HepG2 (cell line): Measurements from ENCODE around the gene CYSLTR2. TPM values are rescaled to one million over a fixed set of nuclear protein-coding genes. Genes with fewer than 3 reads are reported as not detected.

Experiments used
- CENPT ChIP-seq: sonication (generic); formaldehyde crosslinking; IDR thresholded peaks from 2 replicates; pipeline ENCODE4 v1.8.0; 2022; ENCODE audit warnings: low read depth, mild to moderate bottlenecking, moderate library complexity, missing genetic modification reagents
- E2F2 ChIP-seq: sonication (generic); formaldehyde crosslinking; IDR thresholded peaks from 2 replicates; pipeline ENCODE4 v1.4.0; 2020; ENCODE audit warnings: missing genetic modification reagents, borderline replicate concordance
- GPN1 ChIP-seq: sonication (generic); formaldehyde crosslinking; IDR thresholded peaks from 2 replicates; pipeline ENCODE4 v1.5.1; 2020; ENCODE audit warnings: missing genetic modification reagents, borderline replicate concordance
- HNRNPL ChIP-seq: fragments of 200-400 bp; formaldehyde crosslinking; IDR thresholded peaks from 2 replicates; pipeline ENCODE4 v1.6.1; 2017; ENCODE audit warnings: mild to moderate bottlenecking, low read depth, low read length
- HOXD1 ChIP-seq: sonication (generic); formaldehyde crosslinking; IDR thresholded peaks from 2 replicates; pipeline ENCODE4 v1.5.0; 2020; ENCODE audit warnings: missing genetic modification reagents
- MAFG ChIP-seq: sonication (generic); formaldehyde crosslinking; IDR thresholded peaks from 2 replicates; pipeline ENCODE4 v1.5.1; 2020; ENCODE audit warnings: mild to moderate bottlenecking, missing genetic modification reagents
- MAFK ChIP-seq, 2 experiments: IDR thresholded peaks in 1 of 2; conservative IDR thresholded peaks in 1 of 2; 2 replicates each; pipeline ENCODE4 v1.6.1; 2011; ENCODE audit warnings: improper control_type of control experiment in 2 of 2, low read length in 2 of 2
- NCOA5 ChIP-seq: sonication (generic); formaldehyde crosslinking; IDR thresholded peaks from 2 replicates; pipeline ENCODE4 v1.4.0; 2020; ENCODE audit warnings: missing genetic modification reagents
- NFIC ChIP-seq: IDR thresholded peaks from 2 replicates; pipeline ENCODE4 v1.6.1; 2012; ENCODE audit warnings: mild to moderate bottlenecking, low read length, inconsistent platforms
- PRDM15 ChIP-seq: sonication (generic); formaldehyde crosslinking; IDR thresholded peaks from 2 replicates; pipeline ENCODE4 v1.4.0; 2020; ENCODE audit warnings: missing genetic modification reagents
- SMAD3 ChIP-seq: sonication (generic); formaldehyde crosslinking; IDR thresholded peaks from 2 replicates; pipeline ENCODE4 v1.4.0; 2020; ENCODE audit warnings: missing genetic modification reagents
- SOX13 ChIP-seq, 3 experiments: fragments of 450-650 bp in 1 of 3; sonication (generic) in 1 of 3; formaldehyde crosslinking in 1 of 3; IDR thresholded peaks in 2 of 3; conservative IDR thresholded peaks in 1 of 3; 2 replicates each; pipeline versions ENCODE4 v1.5.0 to v1.6.1; 2016 to 2020; ENCODE audit warnings: antibody characterized with exemption in 1 of 3, mild to moderate bottlenecking in 1 of 3, missing compliant biosample characterization in 1 of 3, missing genetic modification reagents in 1 of 3, moderate library complexity in 1 of 3
- TEAD3 ChIP-seq: optimal IDR thresholded peaks from 2 replicates; pipeline ENCODE3; 2016; ENCODE audit warnings: borderline replicate concordance
- THRA ChIP-seq: sonication (generic); formaldehyde crosslinking; IDR thresholded peaks from 2 replicates; pipeline ENCODE4 v1.4.0; 2020; ENCODE audit warnings: missing genetic modification reagents, borderline replicate concordance
- U2AF1 ChIP-seq: fragments of 200-400 bp; formaldehyde crosslinking; optimal IDR thresholded peaks from 2 replicates; pipeline ENCODE3; 2017; ENCODE audit warnings: mild to moderate bottlenecking, low read depth, low read length
- ZFP91 ChIP-seq: sonication (generic); formaldehyde crosslinking; IDR thresholded peaks from 2 replicates; pipeline ENCODE4 v1.9.0; 2022; ENCODE audit warnings: missing genetic modification reagents, mild to moderate bottlenecking, borderline replicate concordance
- ZNF260 ChIP-seq: sonication (generic); formaldehyde crosslinking; IDR thresholded peaks from 2 replicates; pipeline ENCODE4 v1.4.0; 2020; ENCODE audit warnings: missing genetic modification reagents, low read depth, mild to moderate bottlenecking, borderline replicate concordance
- ZNF335 ChIP-seq: sonication (generic); formaldehyde crosslinking; IDR thresholded peaks from 2 replicates; pipeline ENCODE4 v1.4.0; 2020; ENCODE audit warnings: missing genetic modification reagents
- ZNF614 ChIP-seq: IDR thresholded peaks from 2 replicates; pipeline ENCODE4 v1.6.1; 2018; ENCODE audit warnings: missing biosample characterization, missing genetic modification reagents, inconsistent platforms, borderline replicate concordance
- ZNF747 ChIP-seq: sonication (generic); formaldehyde crosslinking; IDR thresholded peaks from 2 replicates; pipeline ENCODE4 v1.8.1; 2023; ENCODE audit warnings: missing genetic modification reagents, mild to moderate bottlenecking, borderline replicate concordance
- ZNF772 ChIP-seq: sonication (generic); formaldehyde crosslinking; IDR thresholded peaks from 2 replicates; pipeline ENCODE4 v1.5.0; 2020; ENCODE audit warnings: mild to moderate bottlenecking, missing genetic modification reagents
- ZNF879 ChIP-seq: sonication (generic); formaldehyde crosslinking; IDR thresholded peaks from 2 replicates; pipeline ENCODE4 v1.8.1; 2023; ENCODE audit warnings: missing genetic modification reagents
- ZSCAN22 ChIP-seq: sonication (generic); formaldehyde crosslinking; IDR thresholded peaks from 2 replicates; pipeline ENCODE4 v1.4.0; 2020; ENCODE audit warnings: mild to moderate bottlenecking, missing genetic modification reagents
- ZSCAN9 ChIP-seq: IDR thresholded peaks from 2 replicates; pipeline ENCODE4 v1.6.1; 2016; ENCODE audit warnings: borderline replicate concordance
- polyA plus RNA-seq, 8 experiments: library from polyadenylated mRNA; depleted of rRNA in 3 of 8; stranded (reverse) in 7 of 8; unstranded in 1 of 8; fragments of >200 nt; fragmentation: Illumina TruSeq in 4 of 8; extraction: Trizol in 4 of 8; gene quantifications; 2 replicates each; pipeline versions ENCODE4 v1.2.1 to v1.2.3, GENCODE V29; 2011 to 2016; ENCODE audit warnings: low read depth in 4 of 8, missing spikeins in 1 of 8, mixed read lengths in 1 of 8; ENCODE audit not compliant: insufficient read depth in 1 of 8
- total RNA-seq, 5 experiments: library from RNA; depleted of rRNA; stranded (reverse); fragments of >200 nt; fragmentation: Illumina TruSeq; extraction: Trizol; gene quantifications; 2 replicates each; pipeline ENCODE4 v1.2.3, GENCODE V29; 2016; ENCODE audit warnings: low read depth in 1 of 5

CYSLTR2 gene
- total and polyA plus RNA-seq, 2 of the 13 experiments (the other 11 are each of a cell fraction or from before 2014, with no cell fraction given): not detected

- TF ChIP-seq PRDM15 (CRISPR knock-in tag) (no peak), TEAD3 (CRISPR knock-in tag) (peak; percentile 75), MAFK (conservative IDR thresholded peaks at IDR 0.05 in 1 of 2, IDR thresholded peaks at IDR 0.05 in 1 of 2; ENCODE audit: low read length in 2 of 2) (no peak), GPN1 (CRISPR knock-in tag) (no peak), ZNF260 (CRISPR knock-in tag) (no peak), SOX13 (IDR thresholded peaks at IDR 0.05) (peak; percentile 64), SOX13 (CRISPR knock-in tag; conservative IDR thresholded peaks at IDR 0.05 in 1 of 2, IDR thresholded peaks at IDR 0.05 in 1 of 2) (peak in 1 of 2 experiments; percentile 93; a peak in 2 of 4 replicates), NFIC (0 out of 2 replicates have a peak, but pooled peaks have one; percentile 51), ZSCAN9 (CRISPR knock-in tag) (peak; percentile 61), HNRNPL (no peak), E2F2 (no peak), THRA (CRISPR knock-in tag) (peak; percentile 81; the same call in 1 of the 2 replicates), MAFG (no peak), U2AF1 (no peak), ZNF879 (CRISPR knock-in tag) (no peak), ZNF747 (CRISPR knock-in tag) (peak; percentile 85), ZNF772 (CRISPR knock-in tag) (peak; percentile 76), ZNF335 (CRISPR knock-in tag) (no peak), SMAD3 (CRISPR knock-in tag) (peak; percentile 85), CENPT (CRISPR knock-in tag) (no peak), ZSCAN22 (CRISPR knock-in tag) (no peak), HOXD1 (CRISPR knock-in tag) (peak; percentile 34; the same call in 1 of the 2 replicates), ZFP91 (no peak), NCOA5 (CRISPR knock-in tag) (no peak), ZNF614 (CRISPR knock-in tag) (peak; percentile 53; the same call in 1 of the 2 replicates)
Measured at GRCh38 chr13:48626077-48626449, 27.7 kb upstream of the CYSLTR2 start (continued).
